HG02588 (cell line): ENCODE measurements around the gene COL25A1.
"Not testable (repeated sequence)": the region's sequence is repeated elsewhere in the genome, so short reads cannot be mapped to it uniquely, and the experiment has no call there.

Experiments used
- ATAC-seq: cut with Tn5 transposase; IDR thresholded peaks from one replicate; pipeline ENCODE4 v1.9.1; 2021; ENCODE audit warnings: mild to moderate bottlenecking, moderate library complexity; ENCODE audit not compliant: unreplicated experiment

Gene COL25A1

GRCh38 chr4:109070677-109071076 is 231.8 kb downstream of the COL25A1 start:
- ATAC-seq, result not testable (repeated sequence)

- ATAC-seq, result no peak
Measured at GRCh38 chr4:109067508-109068235, 234.8 kb downstream of the COL25A1 start.

GRCh38 chr4:109065006-109065405 is 237.5 kb downstream of the COL25A1 start:
- no peak for ATAC-seq

- no peak for ATAC-seq
Measured at GRCh38 chr4:109053257-109053656, 249.2 kb downstream of the COL25A1 start.

- no peak for ATAC-seq
Measured at GRCh38 chr4:109052821-109053220, 249.6 kb downstream of the COL25A1 start.

- no peak for ATAC-seq
Measured at GRCh38 chr4:109051054-109051453, 251.4 kb downstream of the COL25A1 start.

GRCh38 chr4:109049926-109050325 is 252.5 kb downstream of the COL25A1 start:
- ATAC-seq, result no peak

GRCh38 chr4:109046471-109047201 is 255.8 kb downstream of the COL25A1 start:
- no peak for ATAC-seq

- no peak for ATAC-seq
Measured at GRCh38 chr4:109044431-109044830, 258.0 kb downstream of the COL25A1 start.

GRCh38 chr4:109043286-109043685 is 259.2 kb downstream of the COL25A1 start:
- no peak for ATAC-seq

GRCh38 chr4:109041463-109042360 is 260.7 kb downstream of the COL25A1 start:
- ATAC-seq, result no peak

GRCh38 chr4:109040441-109040840 is 262.0 kb downstream of the COL25A1 start:
- no peak for ATAC-seq

- ATAC-seq, result no peak
Measured at GRCh38 chr4:109037026-109037425, 265.4 kb downstream of the COL25A1 start.

- no peak for ATAC-seq
Measured at GRCh38 chr4:109033993-109034392, 268.5 kb downstream of the COL25A1 start.

- no peak for ATAC-seq
Measured at GRCh38 chr4:109032671-109033070, 269.8 kb downstream of the COL25A1 start.

GRCh38 chr4:109029987-109030386 is 272.5 kb downstream of the COL25A1 start:
- ATAC-seq, result no peak

GRCh38 chr4:109027016-109027500 is 275.4 kb downstream of the COL25A1 start:
- ATAC-seq, result no peak

- ATAC-seq, result no peak
Measured at GRCh38 chr4:109026588-109026987, 275.9 kb downstream of the COL25A1 start.

- ATAC-seq, result no peak
Measured at GRCh38 chr4:109025471-109026076, 276.9 kb downstream of the COL25A1 start.

GRCh38 chr4:109022961-109023360 is 279.5 kb downstream of the COL25A1 start:
- ATAC-seq, result no peak

- not testable (repeated sequence) for ATAC-seq
Measured at GRCh38 chr4:109021630-109022029, 280.8 kb downstream of the COL25A1 start.
